Naive B cell (primary cell): ENCODE data around the gene TDRD7. TPM values are rescaled to one million over a fixed set of nuclear protein-coding genes. Genes with fewer than 3 reads are reported as not detected.

Experiments
- ATAC-seq, 2 donors: fragments of 150-1000 bp; cut with Tn5 transposase; 2 replicates each; pipeline ENCODE4 v1.10.0; 2021; ENCODE audit warnings: low read depth in 2 of 2, mild to moderate bottlenecking in 2 of 2, moderate library complexity in 2 of 2
- DNase-seq: peaks from one replicate; pipeline ENCODE4 v3.0.0; 2022
- H3K27ac Mint-ChIP-seq, 6 donors: one replicate each; pipeline ENCODE4 v1.8.0; 2020 to 2022; ENCODE audit warnings: mild to moderate bottlenecking in 6 of 6, mixed read lengths in 6 of 6, moderate library complexity in 5 of 6, inconsistent platforms in 2 of 6
- H3K27me3 Mint-ChIP-seq, 3 donors: one replicate each; pipeline ENCODE4 v1.8.0; 2021 to 2022; ENCODE audit warnings: mixed read lengths in 3 of 3, mild to moderate bottlenecking in 1 of 3
- H3K36me3 Mint-ChIP-seq, 2 donors: one replicate each; pipeline ENCODE4 v1.8.0; 2020 to 2022; ENCODE audit warnings: mixed read lengths in 2 of 2, inconsistent platforms in 1 of 2, mild to moderate bottlenecking in 1 of 2
- H3K4me1 Mint-ChIP-seq, 3 donors: one replicate each; pipeline ENCODE4 v1.8.0; 2020 to 2022; ENCODE audit warnings: mixed read lengths in 3 of 3, inconsistent platforms in 1 of 3, mild to moderate bottlenecking in 1 of 3, moderate library complexity in 1 of 3
- H3K4me3 Mint-ChIP-seq, 8 donors: one replicate each; pipeline ENCODE4 v1.8.0; 2020 to 2022; ENCODE audit warnings: mild to moderate bottlenecking in 8 of 8, mixed read lengths in 8 of 8, moderate library complexity in 8 of 8, inconsistent platforms in 2 of 8
- H3K9me3 Mint-ChIP-seq, 7 donors: one replicate each; pipeline ENCODE4 v1.8.0; 2020 to 2022; ENCODE audit warnings: mixed read lengths in 7 of 7, mild to moderate bottlenecking in 5 of 7, inconsistent platforms in 2 of 7, moderate library complexity in 1 of 7
- polyA plus RNA-seq, 6 donors: library from polyadenylated mRNA; unstranded; fragments of 300-500 nt; fragmentation: Illumina TruSeq; gene quantifications; one replicate each; pipeline ENCODE4 v1.2.3, GENCODE V29; 2021; ENCODE audit warnings: low read depth in 6 of 6

Gene TDRD7
- polyA plus RNA-seq, 6 donors from 2014 or later, result 4.8 to 14.7 (median 9.5) TPM; not detected in 1

- Mint-ChIP-seq H3K27me3 (peaks cover 8 to 27% (median 11%) of the 10 kb centered on the region in 3 donors), H3K36me3 (no peaks in the 10 kb centered on the region), H3K27ac (no peak overlapping the region), H3K4me1 (no peaks in the 10 kb centered on the region), H3K4me3 (no peak overlapping the region), H3K9me3 (peaks cover 0 to 3% (median 0%) of the 10 kb centered on the region in 7 donors)
- ATAC-seq (no peak), DNase-seq (no peak)
These were observed 99.9 kb downstream of the TDRD7 start for GRCh38 chr9:97511655-97512427.

- Mint-ChIP-seq H3K9me3 (peaks cover 0 to 3% (median 0%) of the 10 kb centered on the region in 7 donors), H3K27ac (no peak overlapping the region), H3K36me3 (no peaks in the 10 kb centered on the region), H3K4me1 (no peaks in the 10 kb centered on the region), H3K4me3 (no peak overlapping the region), H3K27me3 (peaks cover 17 to 39% (median 23%) of the 10 kb centered on the region in 3 donors)
- no peak for ATAC-seq
- no peak for DNase-seq
These were observed 101.2 kb downstream of the TDRD7 start for GRCh38 chr9:97512966-97513560.

- Mint-ChIP-seq H3K4me1 (no peaks in the 10 kb centered on the region), H3K36me3 (no peaks in the 10 kb centered on the region), H3K27me3 (peaks cover 20 to 46% (median 38%) of the 10 kb centered on the region in 3 donors), H3K9me3 (peaks cover 0 to 3% (median 0%) of the 10 kb centered on the region in 7 donors), H3K4me3 (no peak overlapping the region), H3K27ac (no peak overlapping the region)
- no peak for DNase-seq
- no peak for ATAC-seq
These were observed 102.6 kb downstream of the TDRD7 start for GRCh38 chr9:97514531-97514930.

GRCh38 chr9:97515662-97516061, 103.8 kb downstream of the TDRD7 start:
- no peak overlapping the region for H3K4me3 Mint-ChIP-seq
- ATAC-seq (no peak), DNase-seq (no peak)
- peak overlapping the region in 1 of 6 donors; percentile 61 for H3K27ac Mint-ChIP-seq
- H3K27me3 Mint-ChIP-seq, result peaks cover 27 to 57% (median 48%) of the 10 kb centered on the region in 3 donors
- H3K9me3 Mint-ChIP-seq, result peaks cover 0 to 3% (median 0%) of the 10 kb centered on the region in 7 donors
- H3K36me3 Mint-ChIP-seq, result no peaks in the 10 kb centered on the region
- H3K4me1 Mint-ChIP-seq, result no peaks in the 10 kb centered on the region

- Mint-ChIP-seq H3K4me1 (no peaks in the 10 kb centered on the region), H3K27me3 (peaks cover 31 to 61% (median 53%) of the 10 kb centered on the region in 3 donors), H3K4me3 (no peak overlapping the region), H3K9me3 (peaks cover 0 to 3% (median 0%) of the 10 kb centered on the region in 7 donors), H3K36me3 (no peaks in the 10 kb centered on the region), H3K27ac (peak overlapping the region in 1 of 6 donors; percentile 61)
- ATAC-seq, result no peak
- DNase-seq, result no peak
These were observed 104.2 kb downstream of the TDRD7 start for GRCh38 chr9:97516111-97516510.

GRCh38 chr9:97517331-97518089, 105.6 kb downstream of the TDRD7 start:
- DNase-seq (no peak), ATAC-seq (no peak)
- Mint-ChIP-seq H3K36me3 (no peaks in the 10 kb centered on the region), H3K4me3 (peak overlapping the region in 2 of 8 donors; percentile 36 to 42), H3K27me3 (peaks cover 36 to 61% (median 53%) of the 10 kb centered on the region in 3 donors), H3K27ac (no peak overlapping the region), H3K9me3 (peaks cover 0 to 3% (median 0%) of the 10 kb centered on the region in 7 donors), H3K4me1 (no peaks in the 10 kb centered on the region)

- DNase-seq, result no peak
- H3K4me1 Mint-ChIP-seq, result no peaks in the 10 kb centered on the region
- peaks cover 36 to 56% (median 53%) of the 10 kb centered on the region in 3 donors for H3K27me3 Mint-ChIP-seq
These were observed 106.4 kb downstream of the TDRD7 start for GRCh38 chr9:97518166-97518908.

GRCh38 chr9:97518909-97519307, 107.0 kb downstream of the TDRD7 start:
- Mint-ChIP-seq H3K36me3 (no peaks in the 10 kb centered on the region), H3K4me3 (no peak overlapping the region), H3K27ac (no peak overlapping the region), H3K9me3 (no peaks in the 10 kb centered on the region), H3K27me3 (peaks cover 36 to 54% (median 53%) of the 10 kb centered on the region in 3 donors), H3K4me1 (no peaks in the 10 kb centered on the region)
- no peak for ATAC-seq
- no peak for DNase-seq

More at GRCh38 chr9:97518166-97518908, 106.4 kb downstream of the TDRD7 start:
- no peak overlapping the region for H3K4me3 Mint-ChIP-seq
- ATAC-seq, result no peak
- H3K9me3 Mint-ChIP-seq, result peaks cover 0 to 3% (median 0%) of the 10 kb centered on the region in 7 donors
- no peaks in the 10 kb centered on the region for H3K36me3 Mint-ChIP-seq
- H3K27ac Mint-ChIP-seq, result no peak overlapping the region

GRCh38 chr9:97519441-97519970, 107.6 kb downstream of the TDRD7 start:
- H3K27ac Mint-ChIP-seq, result no peak overlapping the region
- ATAC-seq, result no peak

GRCh38 chr9:97521576-97522333, 109.9 kb downstream of the TDRD7 start:
- H3K4me1 Mint-ChIP-seq, result no peaks in the 10 kb centered on the region
- no peak overlapping the region for H3K27ac Mint-ChIP-seq
- ATAC-seq (no peak), DNase-seq (no peak)
- no peak overlapping the region for H3K4me3 Mint-ChIP-seq
- H3K9me3 Mint-ChIP-seq, result no peaks in the 10 kb centered on the region
- H3K36me3 Mint-ChIP-seq, result no peaks in the 10 kb centered on the region
- peaks cover 29 to 50% (median 43%) of the 10 kb centered on the region in 3 donors for H3K27me3 Mint-ChIP-seq

More at GRCh38 chr9:97519441-97519970, 107.6 kb downstream of the TDRD7 start:
- DNase-seq, result no peak
- H3K27me3 Mint-ChIP-seq, result peaks cover 36 to 60% (median 53%) of the 10 kb centered on the region in 3 donors
- H3K4me3 Mint-ChIP-seq, result no peak overlapping the region
- H3K9me3 Mint-ChIP-seq, result no peaks in the 10 kb centered on the region
- H3K4me1 Mint-ChIP-seq, result no peaks in the 10 kb centered on the region
- H3K36me3 Mint-ChIP-seq, result no peaks in the 10 kb centered on the region

GRCh38 chr9:97524424-97524823, 112.5 kb downstream of the TDRD7 start:
- Mint-ChIP-seq H3K27ac (no peak overlapping the region), H3K36me3 (no peaks in the 10 kb centered on the region), H3K27me3 (peaks cover 16 to 34% (median 27%) of the 10 kb centered on the region in 3 donors), H3K4me1 (no peaks in the 10 kb centered on the region), H3K4me3 (no peak overlapping the region), H3K9me3 (no peaks in the 10 kb centered on the region)
- ATAC-seq (no peak), DNase-seq (no peak)

GRCh38 chr9:97525451-97525850, 113.6 kb downstream of the TDRD7 start:
- DNase-seq, result no peak
- H3K4me1 Mint-ChIP-seq, result no peaks in the 10 kb centered on the region
- H3K27ac Mint-ChIP-seq, result no peak overlapping the region
- H3K9me3 Mint-ChIP-seq, result no peaks in the 10 kb centered on the region
- no peak overlapping the region for H3K4me3 Mint-ChIP-seq
- H3K36me3 Mint-ChIP-seq, result no peaks in the 10 kb centered on the region
- no peak for ATAC-seq
- H3K27me3 Mint-ChIP-seq, result peaks cover 15 to 25% (median 18%) of the 10 kb centered on the region in 3 donors
